Stimulated activated naive CD8-positive, alpha-beta T cell treated with anti-CD3 and anti-CD28 coated beads, Interleukin-15, Interleukin-2, amounts not matched to agents 100 ng/mL and 50 ng/mL, for 24 hours (primary cell): ENCODE data around the gene LGR4.

Experiments
- H3K27ac Mint-ChIP-seq: one replicate; pipeline ENCODE4 v1.8.0; 2021; ENCODE audit warnings: mild to moderate bottlenecking, mixed read lengths
- H3K27me3 Mint-ChIP-seq: one replicate; pipeline ENCODE4 v1.8.0; 2021; ENCODE audit warnings: mixed read lengths
- H3K36me3 Mint-ChIP-seq: one replicate; pipeline ENCODE4 v1.8.0; 2021; ENCODE audit warnings: low read depth, mixed read lengths
- H3K4me1 Mint-ChIP-seq: one replicate; pipeline ENCODE4 v1.8.0; 2021; ENCODE audit warnings: low read depth, mixed read lengths
- H3K4me3 Mint-ChIP-seq: one replicate; pipeline ENCODE4 v1.8.0; 2021; ENCODE audit warnings: mild to moderate bottlenecking, mixed read lengths
- H3K9me3 Mint-ChIP-seq: one replicate; pipeline ENCODE4 v1.8.0; 2021; ENCODE audit warnings: mixed read lengths

LGR4 gene

GRCh38 chr11:27501100-27501499, 28.5 kb upstream of the LGR4 start:
- Mint-ChIP-seq H3K36me3 (peaks cover 48% of the 10 kb centered on the region), H3K27me3 (no peaks in the 10 kb centered on the region), H3K4me1 (peaks cover 48% of the 10 kb centered on the region), H3K4me3 (no peak overlapping the region), H3K27ac (no peak overlapping the region), H3K9me3 (no peaks in the 10 kb centered on the region)

- no peak overlapping the region for H3K4me3 Mint-ChIP-seq
- H3K4me1 Mint-ChIP-seq: peaks cover 20% of the 10 kb centered on the region
- no peak overlapping the region for H3K27ac Mint-ChIP-seq
- no peaks in the 10 kb centered on the region for H3K9me3 Mint-ChIP-seq
- peaks cover 58% of the 10 kb centered on the region for H3K36me3 Mint-ChIP-seq
- H3K27me3 Mint-ChIP-seq: no peaks in the 10 kb centered on the region
Measured at GRCh38 chr11:27497911-27498310, 25.3 kb upstream of the LGR4 start.

- peaks cover 55% of the 10 kb centered on the region for H3K36me3 Mint-ChIP-seq
- H3K4me1 Mint-ChIP-seq: peaks cover 16% of the 10 kb centered on the region
- no peaks in the 10 kb centered on the region for H3K9me3 Mint-ChIP-seq
- no peak overlapping the region for H3K4me3 Mint-ChIP-seq
- H3K27ac Mint-ChIP-seq: no peak overlapping the region
- no peaks in the 10 kb centered on the region for H3K27me3 Mint-ChIP-seq
Measured at GRCh38 chr11:27497284-27497866, 24.8 kb upstream of the LGR4 start.

- no peaks in the 10 kb centered on the region for H3K27me3 Mint-ChIP-seq
- no peak overlapping the region for H3K4me3 Mint-ChIP-seq
- H3K36me3 Mint-ChIP-seq: peaks cover 57% of the 10 kb centered on the region
- no peak overlapping the region for H3K27ac Mint-ChIP-seq
- H3K4me1 Mint-ChIP-seq: peaks cover 7% of the 10 kb centered on the region
- H3K9me3 Mint-ChIP-seq: no peaks in the 10 kb centered on the region
Measured at GRCh38 chr11:27496461-27496860, 23.9 kb upstream of the LGR4 start.

- Mint-ChIP-seq H3K9me3 (no peaks in the 10 kb centered on the region), H3K27ac (no peak overlapping the region), H3K4me1 (peaks cover 7% of the 10 kb centered on the region), H3K27me3 (no peaks in the 10 kb centered on the region), H3K36me3 (peaks cover 62% of the 10 kb centered on the region), H3K4me3 (no peak overlapping the region)
Measured at GRCh38 chr11:27495710-27496300, 23.2 kb upstream of the LGR4 start.

- H3K4me1 Mint-ChIP-seq: no peaks in the 10 kb centered on the region
- no peaks in the 10 kb centered on the region for H3K9me3 Mint-ChIP-seq
- H3K36me3 Mint-ChIP-seq: peaks cover 23% of the 10 kb centered on the region
- no peaks in the 10 kb centered on the region for H3K27me3 Mint-ChIP-seq
- no peak overlapping the region for H3K4me3 Mint-ChIP-seq
- H3K27ac Mint-ChIP-seq: no peak overlapping the region
Measured at GRCh38 chr11:27489092-27489491, 16.5 kb upstream of the LGR4 start.

- Mint-ChIP-seq H3K4me3 (no peak overlapping the region), H3K9me3 (no peaks in the 10 kb centered on the region), H3K4me1 (no peaks in the 10 kb centered on the region), H3K27ac (no peak overlapping the region), H3K36me3 (peaks cover 16% of the 10 kb centered on the region), H3K27me3 (no peaks in the 10 kb centered on the region)
Measured at GRCh38 chr11:27487706-27488105, 15.1 kb upstream of the LGR4 start.

- no peak overlapping the region for H3K27ac Mint-ChIP-seq
Measured at GRCh38 chr11:27485930-27486773, 13.6 kb upstream of the LGR4 start.

GRCh38 chr11:27482793-27483192, 10.2 kb upstream of the LGR4 start:
- Mint-ChIP-seq H3K4me3 (no peak overlapping the region), H3K27ac (no peak overlapping the region), H3K9me3 (no peaks in the 10 kb centered on the region), H3K27me3 (no peaks in the 10 kb centered on the region), H3K4me1 (no peaks in the 10 kb centered on the region), H3K36me3 (no peaks in the 10 kb centered on the region)

More at GRCh38 chr11:27485930-27486773, 13.6 kb upstream of the LGR4 start:
- Mint-ChIP-seq H3K4me1 (no peaks in the 10 kb centered on the region), H3K36me3 (peaks cover 4% of the 10 kb centered on the region), H3K27me3 (no peaks in the 10 kb centered on the region), H3K9me3 (no peaks in the 10 kb centered on the region), H3K4me3 (no peak overlapping the region)

- Mint-ChIP-seq H3K36me3 (no peaks in the 10 kb centered on the region), H3K4me1 (no peaks in the 10 kb centered on the region), H3K27me3 (no peaks in the 10 kb centered on the region), H3K27ac (no peak overlapping the region), H3K4me3 (no peak overlapping the region), H3K9me3 (no peaks in the 10 kb centered on the region)
Measured at GRCh38 chr11:27481992-27482391, 9.4 kb upstream of the LGR4 start.

- H3K9me3 Mint-ChIP-seq: no peaks in the 10 kb centered on the region
- H3K36me3 Mint-ChIP-seq: no peaks in the 10 kb centered on the region
- H3K27me3 Mint-ChIP-seq: peaks cover 9% of the 10 kb centered on the region
- H3K4me1 Mint-ChIP-seq: peaks cover 6% of the 10 kb centered on the region
- H3K4me3 Mint-ChIP-seq: no peak overlapping the region
- no peak overlapping the region for H3K27ac Mint-ChIP-seq
Measured at GRCh38 chr11:27477831-27478230, 5.2 kb upstream of the LGR4 start.

GRCh38 chr11:27477243-27477642, 4.7 kb upstream of the LGR4 start:
- peaks cover 9% of the 10 kb centered on the region for H3K4me1 Mint-ChIP-seq
- H3K27me3 Mint-ChIP-seq: peaks cover 12% of the 10 kb centered on the region
- no peaks in the 10 kb centered on the region for H3K9me3 Mint-ChIP-seq
- H3K27ac Mint-ChIP-seq: no peak overlapping the region
- no peak overlapping the region for H3K4me3 Mint-ChIP-seq
- no peaks in the 10 kb centered on the region for H3K36me3 Mint-ChIP-seq

GRCh38 chr11:27475622-27476021, 3.0 kb upstream of the LGR4 start:
- Mint-ChIP-seq H3K27me3 (peaks cover 21% of the 10 kb centered on the region), H3K4me3 (no peak overlapping the region), H3K27ac (no peak overlapping the region), H3K9me3 (no peaks in the 10 kb centered on the region), H3K36me3 (no peaks in the 10 kb centered on the region), H3K4me1 (peaks cover 19% of the 10 kb centered on the region)

- H3K27ac Mint-ChIP-seq: peak overlapping the region; percentile 18
- H3K4me3 Mint-ChIP-seq: peak overlapping the region; percentile 90
- no peaks in the 10 kb centered on the region for H3K9me3 Mint-ChIP-seq
- H3K36me3 Mint-ChIP-seq: no peaks in the 10 kb centered on the region
- peaks cover 19% of the 10 kb centered on the region for H3K4me1 Mint-ChIP-seq
- peaks cover 38% of the 10 kb centered on the region for H3K27me3 Mint-ChIP-seq
Measured at GRCh38 chr11:27473017-27473406, 422 bp upstream of the LGR4 start.

GRCh38 chr11:27471589-27472397, 797 bp downstream of the LGR4 start:
- peaks cover 42% of the 10 kb centered on the region for H3K27me3 Mint-ChIP-seq
- no peaks in the 10 kb centered on the region for H3K9me3 Mint-ChIP-seq
- H3K36me3 Mint-ChIP-seq: no peaks in the 10 kb centered on the region
- H3K27ac Mint-ChIP-seq: no peak overlapping the region
- peak overlapping the region; percentile 77 for H3K4me3 Mint-ChIP-seq
- peaks cover 19% of the 10 kb centered on the region for H3K4me1 Mint-ChIP-seq
